Measurements from ENCODE around the gene CECR2. TPM values are rescaled to one million over a fixed set of nuclear protein-coding genes. Genes with fewer than 3 reads are reported as not detected.

The CECR2 gene
- total RNA-seq, 1 experiment from 2014 or later: 154 TPM

GRCh38 chr22:17400305-17400704 lies 31.0 kb downstream of the CECR2 start:
- no peak overlapping the region for H2AFZ ChIP-seq (ENCODE audit: low read length)
- H2AK5ac ChIP-seq (ENCODE audit: insufficient read length, low read length): no peak overlapping the region
- H3K27ac ChIP-seq (ENCODE audit: insufficient read length, low read depth, low read length): no peak overlapping the region
- peaks cover 6% of the 10 kb centered on the region; the same call in 1 of the 2 replicates for H3K4me1 ChIP-seq (ENCODE audit: insufficient read depth, low read length)
- no peaks in the 10 kb centered on the region for H3K27me3 ChIP-seq (ENCODE audit: insufficient read depth, low read length)
- DNase-seq: no peak
- H4K5ac ChIP-seq (ENCODE audit: insufficient read length, low read depth, low read length): no peak overlapping the region
- H3K36me3 Mint-ChIP-seq (ENCODE audit: insufficient read depth in 1 of 3, low read depth in 3 of 3): peaks cover 1 to 10% (median 7%) of the 10 kb centered on the region in 3 experiments; a peak in 6 of 7 replicates
- no peak overlapping the region for H3T11ph ChIP-seq (ENCODE audit: low read length)
- H3K9me3 Mint-ChIP-seq: no peaks in the 10 kb centered on the region
- H3K4me3 Mint-ChIP-seq: no peak overlapping the region
- H3K4me1 Mint-ChIP-seq: peaks cover 35 to 37% of the 10 kb centered on the region in 2 experiments
- no CpG with 5 or more reads among the region's 3 CpGs for WGBS (ENCODE audit: extremely low coverage, insufficient read length, low lambda C conversion rate)
- H3K56ac ChIP-seq (ENCODE audit: insufficient read length, low read depth, low read length): no peak overlapping the region
- H3K27ac Mint-ChIP-seq: peak overlapping the region in 2 of 3 experiments; percentile 21 to 58; a peak in 3 of 7 replicates
- no peaks in the 10 kb centered on the region for H3K23me2 ChIP-seq (ENCODE audit: insufficient read length, low read depth, low read length, poor library complexity, severe bottlenecking)
- H3K9ac ChIP-seq (ENCODE audit: extremely low read depth, insufficient read length, low read length): no peak overlapping the region
- H2BK12ac ChIP-seq (ENCODE audit: insufficient read length, low read depth, low read length): no peak overlapping the region
- no peak overlapping the region for H4K91ac ChIP-seq (ENCODE audit: insufficient read length, low read depth, low read length)
- no peaks in the 10 kb centered on the region for H3K9me3 ChIP-seq (ENCODE audit: control insufficient read depth, low read depth, low read length)
- H2BK15ac ChIP-seq (ENCODE audit: low read depth, low read length): no peak overlapping the region
- TF ChIP-seq CTCF (conservative IDR thresholded peaks at IDR 0.05): no peak
- H3K4me2 ChIP-seq (ENCODE audit: insufficient read depth, insufficient read length, low read length): no peak overlapping the region
- H3K79me1 ChIP-seq (ENCODE audit: insufficient read depth, low read depth, low read length, poor library complexity, severe bottlenecking): peaks cover 4% of the 10 kb centered on the region
- no peak overlapping the region for H2BK5ac ChIP-seq (ENCODE audit: insufficient read length, low read length)
- no peak overlapping the region for H3K4ac ChIP-seq (ENCODE audit: low read depth, low read length)
- H3K14ac ChIP-seq (ENCODE audit: insufficient read depth, low read length): no peak overlapping the region
- no peak overlapping the region for H3K23ac ChIP-seq (ENCODE audit: insufficient read length, low read depth, low read length)
- no peaks in the 10 kb centered on the region for H4K20me1 ChIP-seq (ENCODE audit: control insufficient read depth, insufficient read depth, insufficient read length)
- H3K79me2 ChIP-seq (ENCODE audit: insufficient read depth, low read length): peaks cover 63% of the 10 kb centered on the region; the same call in 1 of the 2 replicates
- no peak overlapping the region for H4K8ac ChIP-seq (replicated peaks; ENCODE audit: insufficient read length, low read depth, low read length)
- no peaks in the 10 kb centered on the region for H3K27me3 Mint-ChIP-seq (ENCODE audit: low read depth)
- H2BK120ac ChIP-seq (ENCODE audit: low read depth, low read length, poor library complexity, severe bottlenecking): no peak overlapping the region
- H3K18ac ChIP-seq (ENCODE audit: insufficient read length, low read depth, low read length): no peak overlapping the region
- H2BK20ac ChIP-seq (ENCODE audit: low read depth, low read length, poor library complexity, severe bottlenecking): no peak overlapping the region
